Liver (tissue), 9 donors: ENCODE results near the gene PDCD10. TPM values are rescaled to one million over a fixed set of nuclear protein-coding genes. Genes with fewer than 3 reads are reported as not detected.

Source experiments
- DNase-seq: peaks from one replicate; pipeline ENCODE4 v3.0.0-alpha.2; 2017; ENCODE audit warnings: low spot score
- H3K27ac ChIP-seq, 2 donors: one replicate each; pipeline ENCODE4 v1.7.0; 2013; ENCODE audit warnings: inconsistent platforms in 2 of 2, low read length in 2 of 2, control low read depth in 1 of 2, low read depth in 1 of 2, mild to moderate bottlenecking in 1 of 2
- H3K27me3 ChIP-seq, 4 donors: one replicate each; pipeline versions ENCODE4 v1.6.1 to v1.7.0; 2013; ENCODE audit warnings: low read length in 3 of 4, inconsistent platforms in 1 of 4, mild to moderate bottlenecking in 1 of 4, moderate library complexity in 1 of 4; ENCODE audit not compliant: control insufficient read depth in 4 of 4, insufficient read depth in 4 of 4
- H3K36me3 ChIP-seq, 4 donors: one replicate each; pipeline versions ENCODE4 v1.6.1 to v1.7.0; 2013; ENCODE audit warnings: low read length in 3 of 4, mild to moderate bottlenecking in 3 of 4, low read depth in 1 of 4, moderate library complexity in 1 of 4; ENCODE audit not compliant: control insufficient read depth in 4 of 4, insufficient read depth in 3 of 4
- H3K4me1 ChIP-seq, 4 donors: one replicate each; pipeline versions ENCODE4 v1.6.1 to v1.7.0; 2013; ENCODE audit warnings: low read length in 3 of 4, mild to moderate bottlenecking in 3 of 4, moderate library complexity in 1 of 4; ENCODE audit not compliant: control insufficient read depth in 4 of 4, insufficient read depth in 4 of 4
- H3K4me3 ChIP-seq, 3 donors: one replicate each; pipeline versions ENCODE4 v1.6.1 to v1.7.0; 2013; ENCODE audit warnings: low read length in 3 of 3, control low read depth in 1 of 3, low read depth in 1 of 3, mild to moderate bottlenecking in 1 of 3
- H3K9ac ChIP-seq, 2 donors: one replicate each; pipeline ENCODE4 v1.7.0; 2013; ENCODE audit warnings: low read length in 2 of 2, mild to moderate bottlenecking in 2 of 2, moderate library complexity in 2 of 2, control low read depth in 1 of 2, low read depth in 1 of 2
- H3K9me3 ChIP-seq, 4 donors: one replicate each; pipeline versions ENCODE4 v1.6.1 to v1.7.0; 2013; ENCODE audit warnings: low read length in 3 of 4; ENCODE audit not compliant: control insufficient read depth in 4 of 4
- GABPA ChIP-seq, 2 donors: IDR thresholded peaks in 1 of 2; conservative IDR thresholded peaks in 1 of 2; 2 replicates each; pipeline ENCODE4 v1.6.1; 2016; ENCODE audit warnings: antibody characterized with exemption in 2 of 2, mild to moderate bottlenecking in 1 of 2, moderate library complexity in 1 of 2
- HNF4A ChIP-seq, 2 donors: conservative IDR thresholded peaks; 2 replicates each; pipeline ENCODE4 v1.6.1; 2016; ENCODE audit warnings: antibody characterized with exemption in 2 of 2, mild to moderate bottlenecking in 2 of 2
- HNF4G ChIP-seq: IDR thresholded peaks from 2 replicates; pipeline ENCODE4 v1.6.1; 2016; ENCODE audit warnings: antibody characterized with exemption
- JUND ChIP-seq, 2 donors: IDR thresholded peaks; 2 replicates each; pipeline ENCODE4 v1.6.1; 2016; ENCODE audit warnings: antibody characterized with exemption in 2 of 2
- RAD21 ChIP-seq, 2 donors: IDR thresholded peaks; 2 replicates each; pipeline ENCODE4 v1.6.1; 2016; ENCODE audit warnings: antibody characterized with exemption in 2 of 2, mild to moderate bottlenecking in 2 of 2
- RXRA ChIP-seq, 2 donors: IDR thresholded peaks; 2 replicates each; pipeline ENCODE4 v1.6.1; 2017 to 2018; ENCODE audit warnings: antibody characterized with exemption in 2 of 2, mild to moderate bottlenecking in 1 of 2
- SP1 ChIP-seq: IDR thresholded peaks from 2 replicates; pipeline ENCODE4 v1.6.1; 2018; ENCODE audit warnings: antibody characterized with exemption, mild to moderate bottlenecking
- YY1 ChIP-seq: IDR thresholded peaks from 2 replicates; pipeline ENCODE4 v1.6.1; 2016; ENCODE audit warnings: antibody characterized with exemption, mild to moderate bottlenecking
- WGBS: extraction: QIAGEN DNeasy Blood & Tissue Kit; methylation state at CpG from one replicate; pipeline ENCODE4 v1.1.7; 2013; 5-methylcytosine and 5-hydroxymethylcytosine counted together
- polyA plus RNA-seq, 2 donors: library from polyadenylated mRNA; stranded (reverse) in 1 of 2; unstranded in 1 of 2; fragments of 200-250 nt in 1 of 2; fragments of >200 nt in 1 of 2; fragmentation: Nextera tagmentation in 1 of 2; extraction: Ambion mirVana in 1 of 2; gene quantifications; one replicate each; pipeline versions ENCODE4 v1.2.1 to v1.2.3, GENCODE V29; 2013 to 2015
- total RNA-seq, 2 donors: library from RNA; depleted of rRNA; stranded (reverse); fragments of >200 nt; gene quantifications; one replicate each; pipeline ENCODE4 v1.2.3, GENCODE V29; 2014
- TF ChIP-seq, protein P1 (sequence below): fragments of 150-350 bp; IDR thresholded peaks from 2 replicates; pipeline ENCODE4 v1.5.1; 2017; ENCODE audit warnings: improper control_type of control experiment, low read depth, low read length; ENCODE audit not compliant: missing input control
- TF ChIP-seq, protein P2 (sequence below): IDR thresholded peaks from 2 replicates; pipeline ENCODE4 v1.6.1; 2016; ENCODE audit warnings: antibody characterized with exemption, mild to moderate bottlenecking
- TF ChIP-seq, protein P3 (sequence below): IDR thresholded peaks from 2 replicates; pipeline ENCODE4 v1.6.1; 2016; ENCODE audit warnings: antibody characterized with exemption
- TF ChIP-seq, protein P4 (sequence below): IDR thresholded peaks from 2 replicates; pipeline ENCODE4 v1.6.1; 2016; ENCODE audit warnings: antibody characterized with exemption
- donor health status: healthy.
- donor health status: healthy.
- donor health status: healthy.
- donor health status: healthy.
- donor health status: healthy.

The PDCD10 gene
- total and polyA plus RNA-seq, 4 donors, result 17.5 to 84.0 (median 22.5) TPM

DNA sequence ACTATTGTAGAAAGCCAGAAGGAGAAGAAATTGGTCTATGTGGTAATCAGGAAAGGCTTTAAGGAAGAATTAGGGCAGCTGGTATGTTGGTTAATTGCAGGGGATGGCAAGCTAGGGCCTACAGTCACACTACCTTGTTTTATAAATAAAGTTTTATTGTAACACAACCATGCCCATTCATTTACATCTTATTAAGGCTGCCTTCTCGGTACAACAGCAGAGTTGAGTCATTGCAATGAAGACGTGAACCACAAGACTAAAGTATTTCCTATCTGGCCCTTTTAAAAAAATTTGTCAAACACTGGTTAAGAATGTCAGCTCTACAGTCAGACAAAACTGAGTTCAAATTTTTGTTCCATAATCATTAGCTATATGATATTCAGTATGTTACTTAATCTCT is 9.1 kb upstream of the PDCD10 start:
- no peak overlapping the region for H3K9ac ChIP-seq
- TF ChIP-seq GABPA (IDR thresholded peaks at IDR 0.05 in 1 of 2, conservative IDR thresholded peaks at IDR 0.05 in 1 of 2) (no peak), SP1 (no peak), RAD21 (IDR thresholded peaks at IDR 0.05) (no peak)
- TF ChIP-seq, protein P1, sequence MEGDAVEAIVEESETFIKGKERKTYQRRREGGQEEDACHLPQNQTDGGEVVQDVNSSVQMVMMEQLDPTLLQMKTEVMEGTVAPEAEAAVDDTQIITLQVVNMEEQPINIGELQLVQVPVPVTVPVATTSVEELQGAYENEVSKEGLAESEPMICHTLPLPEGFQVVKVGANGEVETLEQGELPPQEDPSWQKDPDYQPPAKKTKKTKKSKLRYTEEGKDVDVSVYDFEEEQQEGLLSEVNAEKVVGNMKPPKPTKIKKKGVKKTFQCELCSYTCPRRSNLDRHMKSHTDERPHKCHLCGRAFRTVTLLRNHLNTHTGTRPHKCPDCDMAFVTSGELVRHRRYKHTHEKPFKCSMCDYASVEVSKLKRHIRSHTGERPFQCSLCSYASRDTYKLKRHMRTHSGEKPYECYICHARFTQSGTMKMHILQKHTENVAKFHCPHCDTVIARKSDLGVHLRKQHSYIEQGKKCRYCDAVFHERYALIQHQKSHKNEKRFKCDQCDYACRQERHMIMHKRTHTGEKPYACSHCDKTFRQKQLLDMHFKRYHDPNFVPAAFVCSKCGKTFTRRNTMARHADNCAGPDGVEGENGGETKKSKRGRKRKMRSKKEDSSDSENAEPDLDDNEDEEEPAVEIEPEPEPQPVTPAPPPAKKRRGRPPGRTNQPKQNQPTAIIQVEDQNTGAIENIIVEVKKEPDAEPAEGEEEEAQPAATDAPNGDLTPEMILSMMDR, result no peak
- TF ChIP-seq, protein P2, sequence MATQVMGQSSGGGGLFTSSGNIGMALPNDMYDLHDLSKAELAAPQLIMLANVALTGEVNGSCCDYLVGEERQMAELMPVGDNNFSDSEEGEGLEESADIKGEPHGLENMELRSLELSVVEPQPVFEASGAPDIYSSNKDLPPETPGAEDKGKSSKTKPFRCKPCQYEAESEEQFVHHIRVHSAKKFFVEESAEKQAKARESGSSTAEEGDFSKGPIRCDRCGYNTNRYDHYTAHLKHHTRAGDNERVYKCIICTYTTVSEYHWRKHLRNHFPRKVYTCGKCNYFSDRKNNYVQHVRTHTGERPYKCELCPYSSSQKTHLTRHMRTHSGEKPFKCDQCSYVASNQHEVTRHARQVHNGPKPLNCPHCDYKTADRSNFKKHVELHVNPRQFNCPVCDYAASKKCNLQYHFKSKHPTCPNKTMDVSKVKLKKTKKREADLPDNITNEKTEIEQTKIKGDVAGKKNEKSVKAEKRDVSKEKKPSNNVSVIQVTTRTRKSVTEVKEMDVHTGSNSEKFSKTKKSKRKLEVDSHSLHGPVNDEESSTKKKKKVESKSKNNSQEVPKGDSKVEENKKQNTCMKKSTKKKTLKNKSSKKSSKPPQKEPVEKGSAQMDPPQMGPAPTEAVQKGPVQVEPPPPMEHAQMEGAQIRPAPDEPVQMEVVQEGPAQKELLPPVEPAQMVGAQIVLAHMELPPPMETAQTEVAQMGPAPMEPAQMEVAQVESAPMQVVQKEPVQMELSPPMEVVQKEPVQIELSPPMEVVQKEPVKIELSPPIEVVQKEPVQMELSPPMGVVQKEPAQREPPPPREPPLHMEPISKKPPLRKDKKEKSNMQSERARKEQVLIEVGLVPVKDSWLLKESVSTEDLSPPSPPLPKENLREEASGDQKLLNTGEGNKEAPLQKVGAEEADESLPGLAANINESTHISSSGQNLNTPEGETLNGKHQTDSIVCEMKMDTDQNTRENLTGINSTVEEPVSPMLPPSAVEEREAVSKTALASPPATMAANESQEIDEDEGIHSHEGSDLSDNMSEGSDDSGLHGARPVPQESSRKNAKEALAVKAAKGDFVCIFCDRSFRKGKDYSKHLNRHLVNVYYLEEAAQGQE, result no peak
- no peaks in the 10 kb centered on the region for H3K36me3 ChIP-seq
- no peak overlapping the region for H3K4me3 ChIP-seq
- H3K27ac ChIP-seq, result no peak overlapping the region
- no peaks in the 10 kb centered on the region for H3K27me3 ChIP-seq
- DNase-seq, result no peak
- H3K9me3 ChIP-seq, result no peaks in the 10 kb centered on the region
- WGBS, result 93% methylated on average over 2 of the region's 2 CpGs
- no peaks in the 10 kb centered on the region for H3K4me1 ChIP-seq

DNA sequence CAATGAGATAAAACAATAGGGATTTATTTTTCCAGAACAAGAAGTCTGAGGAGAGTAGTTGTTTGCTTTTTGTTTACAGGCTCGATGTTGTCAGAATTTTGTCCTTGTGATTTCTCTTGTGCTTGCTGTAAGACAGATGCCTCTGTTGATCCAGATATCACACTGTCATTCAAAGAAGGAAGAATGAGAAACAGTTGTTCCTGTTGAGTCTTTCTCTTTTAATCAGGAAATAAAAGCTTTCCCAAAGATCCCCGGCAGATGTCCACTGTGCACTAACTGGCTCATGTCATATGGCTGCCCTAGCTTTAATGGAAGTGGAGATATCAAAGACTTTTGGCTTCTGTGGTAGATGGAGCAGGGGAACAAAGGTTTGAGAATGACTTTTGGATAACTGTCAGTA is 7.6 kb upstream of the PDCD10 start:
- no peak overlapping the region for H3K4me3 ChIP-seq
- H3K27ac ChIP-seq, result no peak overlapping the region
- no peaks in the 10 kb centered on the region for H3K9me3 ChIP-seq
- TF ChIP-seq, protein P3, sequence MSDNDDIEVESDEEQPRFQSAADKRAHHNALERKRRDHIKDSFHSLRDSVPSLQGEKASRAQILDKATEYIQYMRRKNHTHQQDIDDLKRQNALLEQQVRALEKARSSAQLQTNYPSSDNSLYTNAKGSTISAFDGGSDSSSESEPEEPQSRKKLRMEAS, result no peak
- TF ChIP-seq HNF4A (conservative IDR thresholded peaks at IDR 0.05) (no peak), RXRA (IDR thresholded peaks at IDR 0.05) (no peak), JUND (IDR thresholded peaks at IDR 0.05) (no peak), SP1 (no peak), HNF4G (no peak)
- TF ChIP-seq, protein P4, sequence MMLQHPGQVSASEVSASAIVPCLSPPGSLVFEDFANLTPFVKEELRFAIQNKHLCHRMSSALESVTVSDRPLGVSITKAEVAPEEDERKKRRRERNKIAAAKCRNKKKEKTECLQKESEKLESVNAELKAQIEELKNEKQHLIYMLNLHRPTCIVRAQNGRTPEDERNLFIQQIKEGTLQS, result no peak
- no peaks in the 10 kb centered on the region for H3K27me3 ChIP-seq
- DNase-seq, result no peak
- H3K4me1 ChIP-seq, result no peaks in the 10 kb centered on the region
- WGBS, result 91% methylated on average over 2 of the region's 2 CpGs
- no peak overlapping the region for H3K9ac ChIP-seq
- no peaks in the 10 kb centered on the region for H3K36me3 ChIP-seq

DNA sequence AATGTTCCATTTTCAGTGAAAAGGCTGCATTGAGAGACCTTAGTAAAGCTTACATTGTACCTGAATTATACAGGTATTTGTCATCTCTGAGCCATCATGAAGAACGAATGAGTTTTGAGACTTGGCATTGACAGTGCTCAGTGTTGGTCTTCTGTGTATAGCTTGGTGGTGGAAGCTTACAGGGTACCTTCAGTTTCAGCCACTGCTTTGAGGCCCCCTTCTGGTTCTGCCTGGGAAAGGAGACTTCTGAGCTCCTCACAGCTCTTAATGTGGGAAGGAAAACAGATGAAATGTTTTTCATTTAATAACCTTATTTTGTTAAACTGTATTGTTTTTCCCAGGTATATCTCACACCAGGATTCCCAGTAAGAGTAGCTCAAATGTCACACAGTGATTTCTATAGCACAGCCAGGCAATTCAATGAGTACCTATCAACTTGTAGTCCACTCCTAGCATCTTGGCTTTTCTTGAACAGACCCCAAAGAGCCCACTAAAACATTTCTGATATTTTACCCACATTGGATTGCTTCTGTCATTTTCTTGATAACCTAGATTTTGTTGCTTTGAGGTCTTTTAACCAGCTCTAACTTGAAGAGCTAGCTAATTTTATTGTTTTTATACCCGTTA is 6.4 kb upstream of the PDCD10 start:
- Histone ChIP-seq H3K4me1 (peaks cover 2 to 6% (median 4%) of the 10 kb centered on the region in 4 donors), H3K36me3 (no peaks in the 10 kb centered on the region), H3K4me3 (no peak overlapping the region), H3K27ac (no peak overlapping the region), H3K9me3 (no peaks in the 10 kb centered on the region), H3K27me3 (no peaks in the 10 kb centered on the region), H3K9ac (no peak overlapping the region)
- no peak for TF ChIP-seq YY1
- peak; percentile 45 to 64 for TF ChIP-seq RAD21 (IDR thresholded peaks at IDR 0.05)
- WGBS, result 63% methylated on average over 2 of the region's 2 CpGs
- no peak for DNase-seq
